ENCODE results near the gene NACC2. TPM values are rescaled to one million over a fixed set of nuclear protein-coding genes. Genes with fewer than 3 reads are reported as not detected.
A peak's percentile ranks its signal among the peaks of the same experiment; 100 is the strongest.

The NACC2 gene
- 10 to 100 TPM; 45.6 to 55.7 (median 49.8) TPM for total RNA-seq

GRCh38 chr9:136095070-136096058, at the start of gene NACC2:
NACC2 (minus strand) TSS chr9:136095289; CDS start chr9:136050521, 44,768 bp downstream.
- peaks cover 0 to 54% (median 31%) of the 10 kb centered on the region in 4 donors for H3K4me1 ChIP-seq
- no peak for TF ChIP-seq CTCF (IDR thresholded peaks at IDR 0.05)
- TF ChIP-seq POLR2A (IDR thresholded peaks at IDR 0.05): peak in 1 of 2 donors; percentile 33
- peaks cover 0 to 5% (median 0%) of the 10 kb centered on the region in 3 donors for H3K36me3 ChIP-seq
- peak within 1 kb of the TSS; percentile 54 to 95 (median 83) for H3K4me3 ChIP-seq
- peak in 1 of 2 donors; percentile 43 for DNase-seq (ENCODE audit: low spot score in 2 of 2)
- peak within 1 kb of the TSS; percentile 84 to 98 (median 92) for H3K27ac ChIP-seq
- H3K9me3 ChIP-seq: no peaks in the 10 kb centered on the region
- H3K27me3 ChIP-seq: no peaks in the 10 kb centered on the region
- 0 to 10% methylated on average over 2 to 12 of the region's 143 CpGs for WGBS, 2 donors

GRCh38 chr9:136144450-136144849, 49.4 kb upstream of the NACC2 start:
- H3K36me3 ChIP-seq: no peaks in the 10 kb centered on the region
- DNase-seq (ENCODE audit: low spot score in 2 of 2): no peak
- no peak overlapping the region for H3K4me3 ChIP-seq
- 79 to 90% methylated on average over 10 to 11 of the region's 11 CpGs for WGBS, 2 donors
- no peaks in the 10 kb centered on the region for H3K9me3 ChIP-seq
- peaks cover 0 to 68% of the 10 kb centered on the region in 2 donors for H3K27me3 ChIP-seq
- TF ChIP-seq POLR2A (IDR thresholded peaks at IDR 0.05) (no peak), EP300 (IDR thresholded peaks at IDR 0.05) (no peak), CTCF (IDR thresholded peaks at IDR 0.05) (no peak)
- H3K27ac ChIP-seq: no peak overlapping the region
- H3K4me1 ChIP-seq: peaks cover 0 to 3% (median 0%) of the 10 kb centered on the region in 4 donors

GRCh38 chr9:136143215-136144001, 48.3 kb upstream of the NACC2 start:
- Histone ChIP-seq H3K4me1 (peaks cover 0 to 3% (median 0%) of the 10 kb centered on the region in 4 donors), H3K27me3 (peaks cover 0 to 66% of the 10 kb centered on the region in 2 donors), H3K9me3 (no peaks in the 10 kb centered on the region), H3K36me3 (no peaks in the 10 kb centered on the region), H3K4me3 (no peak overlapping the region), H3K27ac (no peak overlapping the region)
- peak in 1 of 5 experiments; percentile 8 for TF ChIP-seq CTCF (IDR thresholded peaks at IDR 0.05)
- no peak for TF ChIP-seq EP300 (IDR thresholded peaks at IDR 0.05)
- TF ChIP-seq POLR2A (IDR thresholded peaks at IDR 0.05): no peak
- 22 to 41% methylated on average over 9 of the region's 16 CpGs for WGBS, 2 donors
- DNase-seq (ENCODE audit: low spot score in 2 of 2): no peak

- Histone ChIP-seq H3K36me3 (no peaks in the 10 kb centered on the region), H3K27ac (no peak overlapping the region), H3K4me1 (no peaks in the 10 kb centered on the region), H3K9me3 (no peaks in the 10 kb centered on the region), H3K4me3 (no peak overlapping the region), H3K27me3 (peaks cover 0 to 66% of the 10 kb centered on the region in 2 donors)
- 40 to 43% methylated on average over 11 to 13 of the region's 13 CpGs for WGBS, 2 donors
- TF ChIP-seq EP300 (IDR thresholded peaks at IDR 0.05) (no peak), POLR2A (IDR thresholded peaks at IDR 0.05) (no peak), CTCF (IDR thresholded peaks at IDR 0.05) (no peak)
- DNase-seq (ENCODE audit: low spot score in 2 of 2): no peak
Observed at GRCh38 chr9:136142859-136143214, 47.7 kb upstream of the NACC2 start.
